ENCODE results near the gene CAMK2A. TPM values are rescaled to one million over a fixed set of nuclear protein-coding genes. Genes with fewer than 3 reads are reported as not detected.

The CAMK2A gene
- 1 to 10 TPM; 1.6 to 2.7 TPM for total RNA-seq
- under 1 TPM; 0.31 to 0.44 TPM for polyA plus RNA-seq
- long read RNA-seq, donor 1: 0 reads
- long read RNA-seq, donor 2: 0 reads
- long read RNA-seq, donor 3: 0 reads
- long read RNA-seq, donor 4: 0 reads
- long read RNA-seq, donor 5: 0 reads

DNA sequence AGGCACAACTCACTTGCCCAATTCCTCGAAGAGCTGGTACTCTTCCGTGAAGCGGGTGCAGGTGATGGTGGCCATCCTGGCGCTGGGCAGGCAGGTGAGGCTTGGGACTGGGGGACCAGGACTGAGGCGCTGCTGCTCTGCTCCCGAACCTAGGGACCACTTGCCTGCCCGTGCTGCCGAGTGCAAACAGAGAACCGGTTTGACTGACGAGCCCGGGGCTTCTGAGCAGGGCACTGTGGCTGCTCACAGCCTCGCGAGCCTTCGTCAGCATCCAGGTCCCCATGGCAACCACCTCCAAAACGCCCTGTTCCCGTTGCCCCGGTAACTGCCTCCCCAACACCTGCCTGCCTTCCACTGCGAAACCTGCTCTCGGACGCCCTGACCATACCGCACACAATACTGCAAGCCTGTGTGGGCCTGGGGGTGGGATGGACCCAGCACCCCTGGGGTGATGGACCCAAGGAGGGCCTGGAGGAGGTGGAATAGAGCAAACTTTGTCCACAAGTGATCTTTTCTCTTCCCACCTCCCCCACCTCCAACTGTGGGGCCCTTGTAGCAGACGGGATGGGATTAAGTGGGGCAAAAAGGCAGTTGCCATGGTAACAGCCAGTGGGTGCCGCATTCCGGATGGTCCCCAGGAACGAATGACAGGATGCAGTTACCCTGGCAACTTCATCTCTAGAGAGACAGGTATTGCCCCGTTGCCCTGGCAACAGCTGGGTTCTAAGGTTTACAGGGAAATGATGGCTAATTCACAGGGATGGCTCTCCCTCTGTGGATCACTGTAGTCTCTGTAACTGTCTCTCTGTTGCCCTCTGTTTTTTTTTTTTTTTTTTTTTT lies at the start of gene CAMK2A:
CAMK2A (minus strand) TSS at position 223 of the 840 bp plus-strand sequence; CDS start at position 75, 148 bp downstream.
- H3K9me3 ChIP-seq (ENCODE audit: control insufficient read depth in 4 of 4, insufficient read depth in 3 of 4, low read length in 3 of 4): no peaks in the 10 kb centered on the region
- no peak for ATAC-seq (ENCODE audit: insufficient read depth, low FRiP score)
- no peak within 1 kb of the TSS for H3K9ac ChIP-seq (ENCODE audit: insufficient read depth in 1 of 2, low read length in 2 of 2)
- peak in 1 of 3 donors; percentile 44 for DNase-seq
- H3K27me3 ChIP-seq (ENCODE audit: control insufficient read depth in 3 of 3, insufficient read depth in 3 of 3, low read length in 2 of 3): no peaks in the 10 kb centered on the region
- no peak within 1 kb of the TSS for H3K4me3 ChIP-seq
- TF ChIP-seq CTCF (IDR thresholded peaks at IDR 0.05; ENCODE audit: control extremely low read depth, extremely low read depth): no peak
- peaks cover 0 to 20% (median 3%) of the 10 kb centered on the region in 5 donors for H3K4me1 ChIP-seq (ENCODE audit: control insufficient read depth in 5 of 5, insufficient read depth in 5 of 5, low read length in 5 of 5)
- WGBS, 2 donors: 41 to 47% methylated on average over 26 of the region's 26 CpGs
- peaks cover 0 to 2% (median 0%) of the 10 kb centered on the region in 4 donors for H3K36me3 ChIP-seq (ENCODE audit: control insufficient read depth in 4 of 4, insufficient read depth in 4 of 4, low read length in 4 of 4)
- no peak within 1 kb of the TSS for H3K27ac ChIP-seq (ENCODE audit: low read depth in 1 of 2, low read length in 1 of 2)

DNA sequence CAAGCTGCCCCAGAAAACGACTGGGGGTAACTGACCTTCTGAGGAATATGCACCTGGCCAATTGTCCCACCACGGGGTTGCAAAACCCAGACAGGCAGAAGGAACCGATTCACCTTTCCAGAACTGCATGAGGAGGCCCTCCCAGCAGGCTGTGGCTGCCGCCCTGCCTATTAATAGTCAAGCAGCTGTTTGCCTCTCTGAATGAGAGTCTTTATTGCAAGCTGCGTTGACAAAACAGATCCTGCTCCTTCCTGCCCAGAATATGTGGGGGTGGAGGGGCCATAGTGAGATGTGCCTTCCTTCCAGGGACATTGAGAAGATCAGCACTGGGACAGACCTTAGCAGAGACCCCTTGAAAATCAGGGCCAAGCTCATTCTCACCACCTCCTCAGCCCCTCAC lies 49.6 kb upstream of the CAMK2A start:
- H3K27me3 ChIP-seq (ENCODE audit: control insufficient read depth in 3 of 3, insufficient read depth in 3 of 3, low read length in 2 of 3): no peaks in the 10 kb centered on the region
- no peak for TF ChIP-seq CTCF (IDR thresholded peaks at IDR 0.05; ENCODE audit: control extremely low read depth, extremely low read depth)
- H3K4me1 ChIP-seq (ENCODE audit: control insufficient read depth in 5 of 5, insufficient read depth in 5 of 5, low read length in 5 of 5): peaks cover 0 to 14% (median 0%) of the 10 kb centered on the region in 5 donors
- H3K36me3 ChIP-seq (ENCODE audit: control insufficient read depth in 4 of 4, insufficient read depth in 4 of 4, low read length in 4 of 4): no peaks in the 10 kb centered on the region
- H3K4me3 ChIP-seq: no peak overlapping the region
- H3K9ac ChIP-seq (ENCODE audit: insufficient read depth in 1 of 2, low read length in 2 of 2): no peak overlapping the region
- 60 to 67% methylated on average over 5 of the region's 5 CpGs for WGBS, 2 donors
- ATAC-seq (ENCODE audit: insufficient read depth, low FRiP score) (no peak), DNase-seq (peak in 2 of 3 donors; percentile 33 to 63)
- H3K9me3 ChIP-seq (ENCODE audit: control insufficient read depth in 4 of 4, insufficient read depth in 3 of 4, low read length in 3 of 4): no peaks in the 10 kb centered on the region
- H3K27ac ChIP-seq (ENCODE audit: low read depth in 1 of 2, low read length in 1 of 2): no peak overlapping the region

DNA sequence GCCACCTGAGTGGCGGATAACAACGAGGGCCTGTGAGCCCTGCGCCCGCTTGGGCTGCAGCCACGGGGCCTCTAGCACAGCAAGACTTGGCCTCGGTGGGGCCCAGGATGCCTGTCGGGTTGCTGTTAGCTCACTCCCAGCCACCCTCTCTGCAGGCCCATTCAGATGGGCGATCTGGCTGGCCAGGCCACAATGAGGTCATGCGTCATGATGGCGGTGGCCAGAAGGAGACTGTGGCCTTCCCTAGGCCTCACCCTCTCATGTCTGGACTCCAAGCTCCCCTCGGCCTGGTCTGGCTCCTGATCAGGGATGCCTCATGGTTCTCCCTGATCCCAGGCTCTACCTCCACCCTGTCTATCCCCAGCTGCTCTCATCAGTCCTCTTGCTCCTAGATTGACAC lies 49.0 kb upstream of the CAMK2A start:
- no peak for TF ChIP-seq CTCF (IDR thresholded peaks at IDR 0.05; ENCODE audit: control extremely low read depth, extremely low read depth)
- DNase-seq: no peak
- no peak for ATAC-seq (ENCODE audit: insufficient read depth, low FRiP score)
- 88 to 89% methylated on average over 11 of the region's 11 CpGs for WGBS, 2 donors
- no peaks in the 10 kb centered on the region for H3K36me3 ChIP-seq (ENCODE audit: control insufficient read depth in 4 of 4, insufficient read depth in 4 of 4, low read length in 4 of 4)
- H3K9ac ChIP-seq (ENCODE audit: insufficient read depth in 1 of 2, low read length in 2 of 2): no peak overlapping the region
- H3K4me3 ChIP-seq: no peak overlapping the region
- no peak overlapping the region for H3K27ac ChIP-seq (ENCODE audit: low read depth in 1 of 2, low read length in 1 of 2)
- peaks cover 0 to 15% (median 0%) of the 10 kb centered on the region in 5 donors for H3K4me1 ChIP-seq (ENCODE audit: control insufficient read depth in 5 of 5, insufficient read depth in 5 of 5, low read length in 5 of 5)
- no peaks in the 10 kb centered on the region for H3K27me3 ChIP-seq (ENCODE audit: control insufficient read depth in 3 of 3, insufficient read depth in 3 of 3, low read length in 2 of 3)
- H3K9me3 ChIP-seq (ENCODE audit: control insufficient read depth in 4 of 4, insufficient read depth in 3 of 4, low read length in 3 of 4): no peaks in the 10 kb centered on the region
